Heart left ventricle (tissue), 13 donors: ENCODE data around the gene LRFN5.

Experiments
- POLR2A ChIP-seq, 2 donors: fragments of 450-650 bp; IDR thresholded peaks; one replicate each; pipeline ENCODE4 v1.6.1; 2017; ENCODE audit warnings: antibody characterized with exemption in 2 of 2, mild to moderate bottlenecking in 2 of 2, moderate library complexity in 2 of 2
- TF ChIP-seq, protein P1 (sequence below), 12 donors: fragments of 200-600 bp; sonication (generic) in 4 of 12; IDR thresholded peaks; one replicate each; pipeline versions ENCODE4 v1.5.0 to v1.8.0; 2018 to 2022; ENCODE audit warnings: antibody characterized with exemption in 12 of 12, mild to moderate bottlenecking in 5 of 12
- donor health status: ischemic (EF 13 %, LVEDD 7.1; RV severe dilation, severe dysfunction).
- donor health status: DM: no; HTN: yes; CAD: no.
- donor health status: DM: no; HTN: no; CAD: no.
- donor health status: ischemic (EF 25% LVEDD 6.9; RV normal size, moderate dysfunction).
- donor health status: ischemic (EF 25% LVEDD 5.7; RV mildly dilated, moderate dysfunction).
- donor health status: ischemic (EF 35%, LVEDD 5.7; RV mildly dilated, moderate dysfunction).
- donor health status: nonischemic (EF 11% LVEDD 7.7; RV severe dilation, severe dysfunction).
- donor health status: DM: yes; HTN: yes; CAD: no.
- donor health status: PGD.
- donor health status: ischemic (EF 29% LVEDD 5.4; RV normal size, mild dysfunction).
- donor health status: nonischemic (EF 23%, LVEDD 6.1; RV moderate dilation, normal function).

DNA sequence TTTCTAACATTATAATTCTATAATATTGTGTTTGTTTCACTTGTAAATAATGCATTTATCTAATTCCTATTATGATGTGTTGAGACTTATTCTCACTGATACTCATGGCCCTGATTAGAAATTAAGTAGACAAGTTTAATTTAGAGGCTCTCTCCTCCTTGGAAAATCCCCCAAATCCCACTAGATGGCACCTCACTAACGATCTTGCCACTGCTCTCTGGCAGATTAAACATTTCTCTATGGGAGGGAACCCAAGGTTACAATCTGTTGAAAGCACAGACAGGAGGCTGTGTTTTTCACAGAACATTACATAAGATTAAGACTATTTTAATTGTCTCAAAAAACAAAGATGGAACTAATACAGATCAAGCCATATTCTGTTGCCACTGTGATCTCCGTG, 318.7 kb downstream of the LRFN5 start:
- TF ChIP-seq, protein P1, sequence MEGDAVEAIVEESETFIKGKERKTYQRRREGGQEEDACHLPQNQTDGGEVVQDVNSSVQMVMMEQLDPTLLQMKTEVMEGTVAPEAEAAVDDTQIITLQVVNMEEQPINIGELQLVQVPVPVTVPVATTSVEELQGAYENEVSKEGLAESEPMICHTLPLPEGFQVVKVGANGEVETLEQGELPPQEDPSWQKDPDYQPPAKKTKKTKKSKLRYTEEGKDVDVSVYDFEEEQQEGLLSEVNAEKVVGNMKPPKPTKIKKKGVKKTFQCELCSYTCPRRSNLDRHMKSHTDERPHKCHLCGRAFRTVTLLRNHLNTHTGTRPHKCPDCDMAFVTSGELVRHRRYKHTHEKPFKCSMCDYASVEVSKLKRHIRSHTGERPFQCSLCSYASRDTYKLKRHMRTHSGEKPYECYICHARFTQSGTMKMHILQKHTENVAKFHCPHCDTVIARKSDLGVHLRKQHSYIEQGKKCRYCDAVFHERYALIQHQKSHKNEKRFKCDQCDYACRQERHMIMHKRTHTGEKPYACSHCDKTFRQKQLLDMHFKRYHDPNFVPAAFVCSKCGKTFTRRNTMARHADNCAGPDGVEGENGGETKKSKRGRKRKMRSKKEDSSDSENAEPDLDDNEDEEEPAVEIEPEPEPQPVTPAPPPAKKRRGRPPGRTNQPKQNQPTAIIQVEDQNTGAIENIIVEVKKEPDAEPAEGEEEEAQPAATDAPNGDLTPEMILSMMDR (IDR thresholded peaks at IDR 0.05): peak in 2 of 12 donors; percentile 7 to 19
- no peak for TF ChIP-seq POLR2A (IDR thresholded peaks at IDR 0.05)
